ENCODE data around the gene NAA38.

GRCh38 chr17:7841396-7841914 is 15.9 kb downstream of the NAA38 start:
- TF ChIP-seq, protein P1, sequence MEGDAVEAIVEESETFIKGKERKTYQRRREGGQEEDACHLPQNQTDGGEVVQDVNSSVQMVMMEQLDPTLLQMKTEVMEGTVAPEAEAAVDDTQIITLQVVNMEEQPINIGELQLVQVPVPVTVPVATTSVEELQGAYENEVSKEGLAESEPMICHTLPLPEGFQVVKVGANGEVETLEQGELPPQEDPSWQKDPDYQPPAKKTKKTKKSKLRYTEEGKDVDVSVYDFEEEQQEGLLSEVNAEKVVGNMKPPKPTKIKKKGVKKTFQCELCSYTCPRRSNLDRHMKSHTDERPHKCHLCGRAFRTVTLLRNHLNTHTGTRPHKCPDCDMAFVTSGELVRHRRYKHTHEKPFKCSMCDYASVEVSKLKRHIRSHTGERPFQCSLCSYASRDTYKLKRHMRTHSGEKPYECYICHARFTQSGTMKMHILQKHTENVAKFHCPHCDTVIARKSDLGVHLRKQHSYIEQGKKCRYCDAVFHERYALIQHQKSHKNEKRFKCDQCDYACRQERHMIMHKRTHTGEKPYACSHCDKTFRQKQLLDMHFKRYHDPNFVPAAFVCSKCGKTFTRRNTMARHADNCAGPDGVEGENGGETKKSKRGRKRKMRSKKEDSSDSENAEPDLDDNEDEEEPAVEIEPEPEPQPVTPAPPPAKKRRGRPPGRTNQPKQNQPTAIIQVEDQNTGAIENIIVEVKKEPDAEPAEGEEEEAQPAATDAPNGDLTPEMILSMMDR (IDR thresholded peaks at IDR 0.05; ENCODE audit: low read length): peak; percentile 21
- TF ChIP-seq EZH2 (optimal IDR thresholded peaks at IDR 0.05; ENCODE audit: low read depth, low read length): no peak
